ENCODE measurements around the gene MMP14.
A peak's percentile ranks its signal among the peaks of the same experiment; 100 is the strongest.

Gene MMP14

GRCh38 chr14:22861651-22862050, 25.3 kb downstream of the MMP14 start:
- no peak for DNase-seq

GRCh38 chr14:22864979-22865378, 28.6 kb downstream of the MMP14 start:
- DNase-seq: no peak

- DNase-seq: peak; percentile 57
Observed at GRCh38 chr14:22865424-22866405, 29.3 kb downstream of the MMP14 start.

- DNase-seq: no peak
Observed at GRCh38 chr14:22866874-22867273, 30.5 kb downstream of the MMP14 start.

- no peak for DNase-seq
Observed at GRCh38 chr14:22870811-22871223, 34.4 kb downstream of the MMP14 start.

GRCh38 chr14:22871224-22872032, 35.0 kb downstream of the MMP14 start, which contains the start of gene LRP10:
TSS of gene LRP10 (plus strand) at chr14:22871740. CDS start at chr14:22872304, 564 bp downstream.
- DNase-seq: peak; percentile 87

- DNase-seq: peak; percentile 87
Observed at GRCh38 chr14:22872033-22872832, 35.8 kb downstream of the MMP14 start.

GRCh38 chr14:22872833-22873520, 36.6 kb downstream of the MMP14 start:
- DNase-seq: no peak

GRCh38 chr14:22875003-22875747, 38.8 kb downstream of the MMP14 start:
- DNase-seq: no peak

- DNase-seq: no peak
Observed at GRCh38 chr14:22875748-22876319, 39.4 kb downstream of the MMP14 start.

- DNase-seq: no peak
Observed at GRCh38 chr14:22877000-22877501, 40.7 kb downstream of the MMP14 start.

- DNase-seq: no peak
Observed at GRCh38 chr14:22878271-22879246, 42.2 kb downstream of the MMP14 start.

GRCh38 chr14:22882064-22882463, 45.7 kb downstream of the MMP14 start:
- DNase-seq: no peak

GRCh38 chr14:22882529-22883172, 46.3 kb downstream of the MMP14 start:
- DNase-seq: no peak

GRCh38 chr14:22883173-22883976, 47.0 kb downstream of the MMP14 start, which contains the start of gene REM2:
TSS of gene REM2 (plus strand) at chr14:22883222. CDS start at chr14:22883288, 66 bp downstream.
- DNase-seq: no peak

- no peak for DNase-seq
Observed at GRCh38 chr14:22884076-22884737, 47.8 kb downstream of the MMP14 start.

All from stimulated activated CD8-positive, alpha-beta memory T cell treated with anti-CD3 and anti-CD28 coated beads, Interleukin-4, amount 100 ng/mL, for 48 hours (primary cell).